ENCODE measurements around the gene MED20.
A peak's percentile ranks its signal among the peaks of the same experiment; 100 is the strongest.

The MED20 gene

DNA sequence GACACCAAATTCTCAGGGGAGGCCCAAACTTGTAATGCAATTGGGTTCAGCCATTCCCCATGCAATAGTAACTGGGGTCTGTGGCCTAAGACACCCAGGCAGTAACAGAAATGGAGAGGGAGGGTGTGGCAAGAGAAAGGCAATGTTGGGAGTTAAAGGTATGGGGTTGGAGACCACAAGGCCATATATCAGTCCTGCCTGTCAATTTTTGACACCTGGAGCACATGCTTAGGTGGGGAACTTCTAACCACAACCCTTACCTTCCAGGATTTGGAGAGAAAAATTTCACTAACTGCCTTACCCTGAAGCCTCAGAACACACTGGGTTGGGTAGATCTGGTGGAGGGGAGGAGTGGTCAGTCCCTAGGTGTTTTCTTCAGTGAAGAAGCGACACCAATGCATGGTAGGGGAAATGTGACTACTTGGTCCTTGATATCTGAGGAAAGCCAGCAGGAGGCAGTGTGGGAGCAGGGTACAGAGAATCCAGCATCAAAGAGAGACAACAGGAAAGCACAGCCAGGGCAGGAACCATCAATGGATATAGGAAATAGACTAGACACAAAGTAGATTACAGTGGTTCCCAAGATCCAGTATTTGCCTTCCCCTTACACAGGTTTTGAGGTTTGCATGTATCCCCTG is 18.9 kb downstream of the MED20 start:
- no peak for DNase-seq

DNA sequence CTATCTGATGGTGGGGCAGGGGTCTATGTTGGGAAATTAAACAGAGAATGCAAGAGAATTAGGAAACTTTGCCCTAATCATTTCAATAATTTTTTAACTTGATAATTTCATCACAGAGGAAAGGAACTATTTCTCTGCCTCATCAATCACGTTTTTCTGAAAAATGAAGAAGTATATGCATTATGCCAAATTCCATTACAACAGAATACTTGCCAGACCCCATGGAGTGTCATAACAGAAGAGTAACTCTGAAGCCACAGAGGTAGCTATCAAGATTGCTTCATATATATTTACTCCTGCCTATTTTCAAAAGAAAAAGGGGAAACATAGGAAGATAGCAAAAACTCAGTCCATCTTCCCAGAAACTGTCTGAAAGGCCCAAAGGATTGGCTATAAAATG is 20.1 kb downstream of the MED20 start:
- no peak for DNase-seq

DNA sequence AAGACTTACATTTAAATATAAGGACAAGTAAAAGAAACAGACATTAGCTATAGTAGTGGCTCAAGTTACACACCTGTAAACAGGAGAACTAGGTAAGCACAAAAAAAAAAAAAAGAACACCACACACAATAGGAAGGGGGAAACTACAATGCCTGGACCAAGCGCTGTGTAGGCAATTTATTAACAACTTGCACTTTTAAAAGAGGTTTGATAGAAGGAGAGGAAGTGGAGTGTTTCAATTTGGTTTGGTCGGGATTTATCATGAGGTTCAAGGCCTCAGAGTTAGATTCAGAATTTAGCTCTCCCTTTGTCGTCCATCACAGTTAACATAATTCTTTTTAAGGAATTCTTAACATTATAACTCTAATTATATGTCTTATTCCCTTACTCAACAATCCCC is 24.7 kb downstream of the MED20 start:
- DNase-seq = no peak

DNA sequence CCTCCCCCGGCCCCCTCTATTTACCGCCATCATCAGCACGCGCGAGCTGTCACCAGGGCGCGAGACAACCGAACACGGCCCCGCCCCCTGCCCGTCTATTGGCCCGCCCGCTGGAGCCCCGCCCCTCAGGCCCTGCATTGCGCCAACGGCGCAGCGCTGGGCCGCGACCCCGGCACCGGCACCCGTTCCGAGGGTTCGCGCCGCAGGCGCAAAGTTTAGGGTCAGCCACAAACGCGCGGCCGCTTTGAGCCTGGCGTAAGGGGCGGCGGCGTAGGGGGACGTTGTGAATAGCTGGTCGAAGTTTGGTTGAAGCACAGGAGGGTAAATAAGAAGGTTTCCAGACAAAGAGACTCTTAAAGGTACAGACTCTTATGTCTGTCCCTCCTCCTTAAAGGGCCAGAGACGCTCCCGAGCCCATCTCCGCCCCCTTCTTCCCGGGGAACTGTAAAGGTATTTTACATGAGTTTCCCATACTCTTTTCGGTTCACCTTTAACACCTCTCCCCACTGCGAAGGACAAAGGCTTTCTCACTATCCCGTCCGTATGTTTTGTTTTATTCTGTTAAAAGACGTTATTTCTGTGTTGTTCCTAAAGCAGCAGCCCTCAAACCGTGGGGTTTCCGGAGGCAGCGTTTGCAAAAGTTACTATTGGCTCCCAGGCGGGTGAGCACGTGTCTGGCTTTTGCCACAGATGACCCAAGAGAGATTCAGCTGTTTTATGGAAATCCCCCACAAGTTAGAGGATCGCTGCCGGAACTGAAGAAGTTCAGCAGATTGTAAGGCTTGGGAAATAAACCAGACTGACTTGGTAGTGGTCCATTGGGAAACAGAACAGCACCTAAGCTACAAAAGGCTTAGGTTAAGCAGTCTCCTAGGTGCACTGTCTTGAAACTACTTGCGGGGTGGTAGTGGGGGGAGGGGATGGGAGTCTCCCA is 25.4 kb downstream of the MED20 start, which contains the start of gene USP49:
TSS of gene USP49 (minus strand) at position 76 of the 934 bp plus-strand sequence. CDS start 88,392 bp downstream, outside the sequence.
- DNase-seq = peak; percentile 88

DNA sequence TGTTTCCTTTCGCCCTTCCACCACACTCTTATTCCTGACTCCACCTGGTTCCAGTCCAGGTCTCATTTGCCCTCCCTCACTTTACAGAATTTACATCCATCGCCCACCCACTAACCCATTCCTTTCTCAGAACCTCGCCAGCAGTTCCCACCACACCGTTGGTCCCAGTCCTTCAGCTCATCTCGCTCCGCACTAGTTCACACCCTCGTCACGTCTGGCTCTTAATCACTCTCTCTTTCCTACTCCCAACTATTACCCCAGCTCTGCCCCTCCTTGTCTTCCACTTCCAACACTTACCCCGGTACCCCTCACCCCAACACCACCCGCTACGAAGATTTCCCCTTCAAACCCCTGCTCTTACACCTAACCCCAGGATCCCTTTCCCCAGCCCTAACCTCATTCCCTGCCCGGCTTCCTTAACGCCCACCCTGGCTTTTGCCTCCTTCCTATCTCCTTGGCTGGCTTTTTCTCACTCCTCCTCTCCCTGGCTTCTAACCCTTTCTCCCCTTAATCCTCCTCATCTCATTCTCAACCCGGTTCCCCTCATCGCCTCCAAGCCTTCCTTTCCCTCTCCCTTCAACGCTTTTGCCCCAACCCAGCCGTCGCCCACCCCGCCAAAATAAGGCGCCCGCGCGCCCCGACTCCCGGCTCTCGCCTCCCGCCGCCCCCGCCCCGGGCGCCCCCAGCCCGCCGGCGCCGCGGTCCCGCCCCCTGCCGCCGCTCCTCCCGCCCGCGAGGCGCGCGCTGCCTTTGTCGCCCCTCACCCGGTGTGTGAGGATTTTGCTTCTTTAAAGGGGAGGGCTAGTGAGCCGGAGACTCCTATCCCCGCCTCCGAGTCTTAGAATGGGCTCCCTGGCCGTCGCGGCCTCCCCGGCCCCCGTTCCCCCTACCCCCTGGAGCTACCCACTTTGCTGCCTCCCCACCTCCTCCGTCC is 26.3 kb downstream of the MED20 start:
- no peak for DNase-seq

DNA sequence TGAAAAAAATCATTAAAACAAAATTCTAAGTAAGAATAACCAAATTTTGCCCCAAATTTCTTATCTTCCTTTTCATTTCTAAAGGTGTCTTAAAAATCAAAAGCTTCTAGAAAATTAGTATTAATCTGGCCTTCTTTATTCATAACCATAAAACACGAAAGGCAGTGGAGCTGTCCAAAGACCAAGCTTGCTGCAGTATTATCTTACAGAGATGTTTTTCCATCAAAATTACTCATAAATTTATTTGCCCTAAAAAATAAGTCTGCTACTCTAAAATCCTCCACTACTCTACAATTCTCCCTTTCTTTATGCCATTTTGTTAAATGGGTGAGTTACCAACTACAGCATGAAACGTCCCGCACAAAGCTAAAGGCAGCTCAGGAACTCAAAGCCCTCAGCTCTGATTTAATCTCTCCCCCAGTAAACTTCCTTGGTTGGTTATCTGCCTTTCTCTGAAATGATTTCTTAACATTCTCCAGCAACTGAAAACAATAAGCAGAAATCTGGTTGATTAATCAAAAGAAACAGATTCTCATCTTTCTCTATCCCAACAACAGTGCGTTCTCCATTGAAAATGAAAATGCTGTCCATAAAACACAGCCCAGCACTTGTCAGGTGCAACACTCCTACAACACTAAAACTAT is 27.9 kb downstream of the MED20 start:
- no peak for DNase-seq

DNA sequence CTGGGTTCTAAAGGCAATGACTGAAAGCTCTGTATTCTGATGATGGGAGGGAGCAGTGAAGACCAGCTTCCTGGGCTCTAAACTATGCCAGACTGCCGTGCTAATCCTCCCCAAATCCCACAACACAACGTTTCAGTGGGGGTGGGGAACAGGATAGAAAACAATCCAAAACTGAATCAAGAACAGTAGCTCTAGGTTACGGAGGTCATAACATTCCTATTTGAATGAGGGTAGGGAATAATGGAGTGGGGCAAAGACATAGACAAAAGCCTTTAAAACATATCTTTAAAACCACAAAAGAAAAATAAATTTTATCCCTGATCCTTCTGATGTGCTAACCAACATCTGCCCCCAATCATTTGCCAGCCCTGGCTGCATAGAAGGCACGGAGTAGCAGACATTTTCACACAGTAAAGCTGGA is 33.6 kb downstream of the MED20 start:
- DNase-seq = no peak

DNA sequence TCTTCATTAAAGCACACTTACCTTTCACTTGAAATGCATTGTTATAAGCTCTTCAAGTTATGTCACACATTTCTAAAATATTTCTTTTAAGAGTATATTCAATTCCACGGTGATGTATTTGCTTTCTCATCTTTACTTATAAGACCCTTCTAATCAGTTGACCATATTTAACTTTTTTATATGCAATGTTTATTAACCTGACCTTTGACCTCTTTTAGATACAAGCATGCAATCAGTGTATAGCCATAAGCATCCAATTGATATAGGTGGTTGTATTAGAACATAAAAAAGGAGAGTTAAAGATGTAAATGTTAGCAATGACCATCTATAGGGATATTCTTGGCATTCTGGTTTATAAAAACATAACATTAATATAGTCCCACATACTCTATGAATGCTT is 35.0 kb downstream of the MED20 start:
- DNase-seq = no peak

DNA sequence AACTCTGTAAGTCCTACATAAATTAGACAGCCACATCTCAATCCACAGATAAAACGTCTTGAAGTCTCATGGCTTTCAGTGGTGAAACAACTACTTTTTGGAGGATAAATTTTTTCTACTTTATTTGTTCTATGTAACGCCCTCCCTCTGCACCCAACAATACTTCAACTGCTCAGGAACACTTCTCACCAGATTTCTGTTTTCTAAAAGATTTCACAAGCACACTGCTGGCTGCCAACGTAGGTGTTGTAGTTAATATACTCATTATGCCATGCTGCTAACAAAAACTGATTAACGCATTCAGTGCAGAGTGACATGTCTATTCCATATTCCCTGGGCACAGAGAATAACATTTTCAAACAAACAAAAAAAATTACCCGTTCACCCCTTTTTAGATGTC is 36.0 kb downstream of the MED20 start:
- DNase-seq = no peak

DNA sequence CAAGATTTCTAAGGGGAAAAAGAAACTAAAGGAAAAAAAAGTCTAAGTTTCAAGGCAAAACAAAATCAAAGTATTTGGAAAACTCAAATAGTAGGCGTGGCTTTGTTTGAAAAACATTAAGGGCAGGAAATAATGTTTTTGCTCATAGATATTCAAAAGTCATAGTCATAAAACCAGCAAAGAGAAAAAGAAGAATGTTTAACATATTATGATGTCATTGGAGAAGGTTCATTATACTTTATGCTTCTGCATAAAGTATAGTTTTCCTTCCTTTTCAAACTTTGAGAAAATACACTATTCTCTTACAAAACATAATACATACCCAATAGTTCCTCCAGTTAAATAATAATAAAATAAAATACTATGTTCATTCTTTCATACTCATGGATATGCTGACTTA is 39.4 kb downstream of the MED20 start:
- DNase-seq = no peak

DNA sequence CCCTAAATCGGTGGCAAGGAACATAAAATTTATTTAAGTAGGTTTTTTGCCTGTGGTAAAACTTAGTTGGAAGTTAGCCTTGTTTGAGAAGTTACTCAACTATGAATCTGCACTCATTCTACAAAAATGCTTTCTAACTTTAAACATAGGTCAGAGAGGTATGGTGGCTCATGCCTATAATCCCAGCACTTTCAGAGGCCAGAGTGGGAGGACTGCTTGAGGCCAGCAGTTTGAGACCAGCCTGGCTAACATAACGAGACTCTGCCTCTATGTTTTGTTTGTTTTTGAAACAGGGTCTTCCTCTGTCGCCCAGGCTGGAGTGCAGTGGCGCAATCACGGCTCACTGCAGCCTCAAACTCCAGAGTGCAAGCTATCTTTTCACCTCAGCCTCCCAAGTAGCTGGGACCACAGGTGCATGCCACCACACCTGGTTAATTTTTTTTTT is 42.0 kb downstream of the MED20 start:
- DNase-seq = no peak

DNA sequence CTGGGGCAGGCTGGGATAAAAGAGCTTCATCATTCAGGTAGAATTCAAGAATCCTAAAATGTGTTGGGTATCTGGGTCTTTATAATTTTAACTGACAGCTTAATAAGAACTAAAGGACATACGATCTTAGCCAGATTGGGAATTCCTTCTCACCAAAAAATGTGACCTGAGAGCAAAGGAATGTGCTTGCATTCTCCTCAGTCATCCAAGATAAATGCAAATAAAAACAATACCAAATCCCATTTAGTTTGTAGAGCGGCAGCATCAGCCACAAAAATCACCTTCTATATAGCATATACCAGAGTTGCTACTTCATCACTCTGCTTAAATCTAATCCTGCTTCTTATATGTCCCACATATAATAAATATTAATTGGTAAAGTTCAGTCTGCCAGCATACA is 42.7 kb downstream of the MED20 start:
- no peak for DNase-seq

DNA sequence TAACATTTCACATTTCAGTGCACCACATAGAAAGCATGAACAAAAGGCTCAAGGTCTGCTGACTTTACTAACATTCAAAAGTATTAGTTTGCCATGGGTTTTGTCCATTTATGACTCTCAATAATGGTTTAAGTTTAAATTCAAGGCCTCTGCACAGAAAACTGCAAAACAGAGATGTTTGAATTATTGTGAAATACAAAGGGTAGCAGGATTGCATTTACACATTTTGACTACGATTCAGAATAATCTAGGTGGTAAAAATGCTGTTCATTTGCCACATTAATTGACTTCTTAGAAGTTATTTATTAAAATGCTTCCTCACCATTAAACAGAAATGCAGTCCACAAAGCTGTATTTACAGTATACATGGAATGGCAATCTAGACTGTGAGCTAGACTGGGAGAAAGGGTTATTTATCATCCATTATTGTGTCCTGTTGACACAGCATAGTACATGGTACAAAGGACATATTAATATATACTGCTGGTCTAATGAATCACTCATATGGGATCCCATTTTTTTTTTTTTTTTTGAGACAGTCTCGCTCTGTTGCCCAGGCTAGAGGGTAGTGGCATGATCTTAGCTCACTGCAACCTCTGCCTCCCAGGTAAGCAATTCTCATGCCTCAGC is 43.8 kb downstream of the MED20 start:
- DNase-seq = no peak

DNA sequence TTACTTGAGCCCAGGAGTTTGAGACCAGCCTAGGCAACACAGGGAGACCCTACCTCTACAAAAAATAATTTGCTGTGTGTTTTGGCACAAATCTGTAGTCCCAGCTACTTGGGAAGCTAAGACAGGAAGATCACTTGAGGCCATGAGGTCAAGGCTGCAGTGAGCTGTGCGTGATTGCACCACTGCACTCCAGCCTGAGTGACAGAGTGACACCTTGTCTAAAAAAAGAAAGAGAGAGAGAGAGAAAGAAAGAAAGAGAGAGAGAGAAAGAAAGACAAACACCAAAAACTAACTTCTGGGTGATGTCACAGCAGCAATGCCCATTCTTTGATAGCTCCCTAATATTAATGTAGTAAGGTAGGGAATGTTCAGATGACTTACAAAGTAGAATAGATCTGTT is 46.2 kb downstream of the MED20 start:
- peak; percentile 23 for DNase-seq

DNA sequence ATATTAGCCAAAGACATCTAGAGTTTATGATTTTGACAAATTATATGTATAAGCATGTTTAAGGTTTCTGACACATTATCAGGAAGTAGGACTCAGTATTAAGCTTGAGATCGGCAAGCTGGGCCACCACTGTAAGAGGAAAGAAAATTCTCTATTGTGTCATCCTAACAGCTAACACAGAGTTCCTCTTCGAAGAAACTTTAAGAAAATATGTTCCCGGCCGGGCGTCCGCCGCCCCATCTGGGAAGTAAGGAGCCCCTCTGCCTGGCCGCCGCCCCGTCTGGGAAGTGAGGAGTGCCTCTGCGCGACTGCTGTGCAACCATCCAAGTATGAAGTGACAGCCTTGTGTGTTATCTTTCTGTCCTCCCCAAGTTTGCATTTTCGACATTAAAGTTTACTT is 48.8 kb downstream of the MED20 start:
- no peak for DNase-seq

DNA sequence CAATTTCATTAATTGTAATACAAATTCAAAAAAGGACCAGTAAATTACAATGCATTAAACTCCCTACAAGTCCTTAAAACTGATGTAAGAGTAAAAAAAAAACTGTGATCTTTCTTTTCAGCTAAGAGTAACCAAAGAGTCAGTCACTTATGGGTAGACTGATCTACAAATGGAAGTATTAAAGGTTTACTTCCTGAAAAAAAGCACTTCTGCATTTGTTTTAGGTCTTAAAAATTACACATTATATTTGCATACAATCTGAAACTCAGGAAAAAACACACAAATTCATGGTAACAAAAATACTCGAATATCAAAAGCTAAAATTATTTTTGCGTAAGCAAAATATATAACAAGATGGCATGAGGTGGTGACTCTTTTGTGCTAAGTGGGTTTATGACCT is 49.2 kb downstream of the MED20 start:
- no peak for DNase-seq

DNA sequence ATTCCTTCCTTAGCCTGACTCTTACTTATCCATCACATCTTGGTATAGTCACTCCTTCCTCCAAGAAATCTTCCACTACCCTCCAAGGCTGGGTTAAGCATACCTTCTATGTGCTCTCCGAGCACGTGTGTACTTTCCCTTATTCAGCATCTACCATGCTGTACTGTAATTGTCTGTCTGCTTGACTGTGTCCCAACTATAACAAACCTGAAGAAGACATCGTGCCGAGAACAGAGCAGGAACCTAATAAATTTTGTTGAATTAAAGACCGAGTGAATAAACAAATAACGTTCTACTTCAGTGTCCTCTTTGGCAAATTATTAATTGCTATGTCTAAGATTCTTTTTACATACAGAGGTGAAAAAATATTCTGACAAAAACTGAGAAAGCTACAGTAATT is 61.6 kb downstream of the MED20 start:
- no peak for DNase-seq

DNA sequence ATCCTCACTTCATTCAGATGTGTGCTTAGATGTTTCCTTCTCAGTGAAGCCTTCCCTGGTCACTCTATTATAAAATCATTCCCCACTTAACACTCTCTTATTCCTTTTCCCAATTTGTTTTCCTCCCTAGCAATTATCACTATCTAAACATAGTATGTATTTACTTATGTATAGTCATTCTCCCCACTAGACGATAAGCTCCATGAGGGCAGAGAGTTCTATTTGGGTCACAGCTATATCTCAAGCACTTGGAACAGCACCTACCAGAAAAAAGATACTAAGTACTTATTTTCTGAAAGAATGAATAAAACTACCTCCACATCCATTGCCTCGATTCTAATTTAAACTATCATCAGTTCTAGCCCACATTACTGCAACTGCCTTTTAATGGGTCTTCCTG is 62.2 kb downstream of the MED20 start:
- no peak for DNase-seq

All from NK-92 treated with Interleukin-12 subunit alpha and Interleukin-12 subunit beta, amount 100 ng/mL, for 24 hours (cell line).